PC-9 (cell line): ENCODE results near the gene NPFFR1. TPM values are rescaled to one million over a fixed set of nuclear protein-coding genes. Genes with fewer than 3 reads are reported as not detected.

Experiments
- BruUV-seq: library from RNA; stranded (reverse); fragments of 400-500 nt; replicated peaks from 2 replicates; lab custom pipeline; 2021; lab: Mats Ljungman, UMichigan
- CTCF ChIA-PET: fragments of 300-600 bp; sonication (Branson Sonifier 250); formaldehyde crosslinking; loops from one replicate; lab custom pipeline; 2022; ENCODE audit warnings: antibody characterized with exemption; lab: Charles Lee
- POLR2A ChIA-PET: fragments of 300-600 bp; sonication (Branson Sonifier 250); formaldehyde crosslinking; loops from one replicate; lab custom pipeline; 2022; ENCODE audit warnings: antibody characterized with exemption; ENCODE audit not compliant: unreplicated experiment; lab: Charles Lee
- DNase-seq, 2 experiments: peaks; one replicate each; pipeline versions ENCODE4 v3.0.0 to v3.0.0-alpha.2; 2015 to 2022; ENCODE audit warnings: mixed read lengths in 1 of 2
- H2AFZ ChIP-seq: fragments of 200-600 bp; sonication (generic); 2 replicates; pipeline ENCODE4 v1.8.1; 2017; ENCODE audit warnings: antibody characterized with exemption
- H3F3A ChIP-seq: fragments of 200-600 bp; sonication (generic); 2 replicates; pipeline ENCODE4 v1.8.1; 2017; ENCODE audit warnings: antibody characterized with exemption, mild to moderate bottlenecking, low read depth; ENCODE audit not compliant: insufficient read depth
- H3K27ac ChIP-seq: fragments of 200-600 bp; sonication (generic); 2 replicates; pipeline ENCODE4 v1.6.1; 2016; ENCODE audit warnings: mixed run types
- H3K27me3 ChIP-seq: fragments of 200-600 bp; sonication (generic); 2 replicates; pipeline ENCODE4 v1.6.1; 2016; ENCODE audit warnings: low read depth, mixed run types; ENCODE audit not compliant: insufficient read depth
- H3K36me3 ChIP-seq: fragments of 200-600 bp; sonication (generic); 2 replicates; pipeline ENCODE4 v1.6.1; 2016; ENCODE audit warnings: low read depth, mixed run types
- H3K4me1 ChIP-seq: fragments of 200-600 bp; sonication (generic); replicated peaks from 2 replicates; pipeline ENCODE4 v1.6.1; 2016; ENCODE audit warnings: mixed run types; ENCODE audit not compliant: insufficient read depth
- H3K4me2 ChIP-seq: fragments of 200-600 bp; sonication (generic); 2 replicates; pipeline ENCODE4 v1.6.1; 2017; ENCODE audit warnings: mixed run types
- H3K4me3 ChIP-seq: fragments of 200-600 bp; sonication (generic); 2 replicates; pipeline ENCODE4 v1.6.1; 2016; ENCODE audit warnings: mixed run types
- H3K79me2 ChIP-seq: fragments of 200-600 bp; sonication (generic); 2 replicates; pipeline ENCODE4 v1.6.1; 2017; ENCODE audit warnings: low read depth, mixed run types
- H3K9me2 ChIP-seq: fragments of 200-600 bp; sonication (generic); 2 replicates; pipeline ENCODE4 v1.8.1; 2017; ENCODE audit warnings: mild to moderate bottlenecking; ENCODE audit not compliant: insufficient read depth
- H3K9me3 ChIP-seq: fragments of 200-600 bp; sonication (generic); 2 replicates; pipeline ENCODE4 v1.8.1; 2016; ENCODE audit warnings: low read depth; ENCODE audit not compliant: insufficient read depth
- H4K20me1 ChIP-seq: fragments of 200-600 bp; sonication (generic); 2 replicates; pipeline ENCODE4 v1.8.1; 2017; ENCODE audit not compliant: insufficient read depth
- EZH2 ChIP-seq: fragments of 200-600 bp; sonication (generic); IDR thresholded peaks from 2 replicates; pipeline ENCODE4 v1.8.0; 2017; ENCODE audit warnings: antibody characterized with exemption, low read depth
- intact Hi-C: fragments of 100-400 bp; cut with micrococcal nuclease; formaldehyde crosslinking; loops from one replicate; pipeline ENCODE4 v1.10.0; 2022; ENCODE audit not compliant: unreplicated experiment
- total RNA-seq: library from RNA; stranded (reverse); gene quantifications from 2 replicates; pipeline ENCODE4 v1.2.3, GENCODE V29; 2021
- TF ChIP-seq, protein P1 (sequence below): fragments of 200-600 bp; sonication (generic); conservative IDR thresholded peaks from 2 replicates; pipeline ENCODE4 v1.6.1; 2017; ENCODE audit warnings: mixed run types, antibody characterized with exemption, mild to moderate bottlenecking, moderate library complexity

The NPFFR1 gene
- total RNA-seq, 1 experiment from 2014 or later, result 0.09 TPM

DNA sequence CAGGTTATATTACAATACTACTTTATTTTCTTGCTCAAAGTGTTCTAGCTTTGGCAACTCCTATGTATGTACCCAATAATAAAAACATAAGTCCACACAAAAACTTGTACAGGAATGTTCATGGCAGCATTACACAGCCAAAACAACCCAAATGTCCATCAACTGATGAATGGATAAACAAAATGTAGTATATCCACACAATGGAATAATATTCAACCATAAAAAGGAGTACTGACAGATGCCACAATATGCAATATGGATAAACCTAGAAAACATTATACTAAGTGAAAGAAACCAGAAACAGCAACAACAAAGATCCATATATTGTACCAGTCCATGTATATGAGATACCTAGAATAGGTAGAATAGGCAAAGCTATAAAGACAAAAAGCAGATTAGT lies 71.5 kb downstream of the NPFFR1 start:
- intact Hi-C loops, result no loop called here
- H4K20me1 ChIP-seq, result no peaks in the 10 kb centered on the region
- no peak for DNase-seq
- H3K4me3 ChIP-seq, result no peak overlapping the region
- H3K79me2 ChIP-seq, result 0 out of 2 replicates have a peak, but pooled peaks cover 12% of the 10 kb centered on the region
- H2AFZ ChIP-seq, result no peak overlapping the region
- no peaks in the 10 kb centered on the region for H3K27me3 ChIP-seq
- H3K9me3 ChIP-seq, result no peaks in the 10 kb centered on the region
- no peak overlapping the region for H3K4me2 ChIP-seq
- no TSS peak for BruUV-seq
- no peaks in the 10 kb centered on the region for H3K9me2 ChIP-seq
- H3K4me1 ChIP-seq, result no peaks in the 10 kb centered on the region
- H3F3A ChIP-seq, result peaks cover 27% of the 10 kb centered on the region
- CTCF ChIA-PET, result interaction anchor here (0.6 kb wide), 1 partner anchor 199 kb away, joined by 5 read pairs; no protein-coding TSS in a partner anchor
- no peak overlapping the region for H3K27ac ChIP-seq
- H3K36me3 ChIP-seq, result peaks cover 76% of the 10 kb centered on the region
- POLR2A ChIA-PET, result no interaction called here
- no peak for TF ChIP-seq EZH2
- TF ChIP-seq, protein P1, sequence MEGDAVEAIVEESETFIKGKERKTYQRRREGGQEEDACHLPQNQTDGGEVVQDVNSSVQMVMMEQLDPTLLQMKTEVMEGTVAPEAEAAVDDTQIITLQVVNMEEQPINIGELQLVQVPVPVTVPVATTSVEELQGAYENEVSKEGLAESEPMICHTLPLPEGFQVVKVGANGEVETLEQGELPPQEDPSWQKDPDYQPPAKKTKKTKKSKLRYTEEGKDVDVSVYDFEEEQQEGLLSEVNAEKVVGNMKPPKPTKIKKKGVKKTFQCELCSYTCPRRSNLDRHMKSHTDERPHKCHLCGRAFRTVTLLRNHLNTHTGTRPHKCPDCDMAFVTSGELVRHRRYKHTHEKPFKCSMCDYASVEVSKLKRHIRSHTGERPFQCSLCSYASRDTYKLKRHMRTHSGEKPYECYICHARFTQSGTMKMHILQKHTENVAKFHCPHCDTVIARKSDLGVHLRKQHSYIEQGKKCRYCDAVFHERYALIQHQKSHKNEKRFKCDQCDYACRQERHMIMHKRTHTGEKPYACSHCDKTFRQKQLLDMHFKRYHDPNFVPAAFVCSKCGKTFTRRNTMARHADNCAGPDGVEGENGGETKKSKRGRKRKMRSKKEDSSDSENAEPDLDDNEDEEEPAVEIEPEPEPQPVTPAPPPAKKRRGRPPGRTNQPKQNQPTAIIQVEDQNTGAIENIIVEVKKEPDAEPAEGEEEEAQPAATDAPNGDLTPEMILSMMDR, result no peak

DNA sequence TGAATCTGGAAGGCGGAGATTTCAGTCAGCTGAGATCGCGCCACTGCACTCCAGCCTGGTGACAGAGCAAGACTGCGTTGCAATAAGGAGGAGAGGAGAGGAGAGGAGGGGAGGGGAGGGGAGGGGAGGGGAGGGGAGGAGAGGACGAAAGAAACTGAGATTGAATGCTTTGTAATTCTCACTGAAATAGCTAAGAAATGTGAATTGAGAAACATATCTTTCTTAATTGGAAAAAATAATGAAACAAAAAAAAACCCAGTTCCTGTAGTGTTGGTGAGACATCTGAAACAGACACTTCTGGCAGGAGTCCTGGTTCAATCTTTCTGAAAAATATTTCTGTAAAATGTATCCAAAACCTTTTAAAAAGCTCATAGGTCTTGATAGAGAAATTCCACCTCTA lies 77.0 kb downstream of the NPFFR1 start:
- Histone ChIP-seq H3K9me3 (no peaks in the 10 kb centered on the region), H3K79me2 (no peaks in the 10 kb centered on the region), H3K4me3 (no peak overlapping the region), H3K4me2 (no peak overlapping the region), H4K20me1 (no peaks in the 10 kb centered on the region), H3K27me3 (no peaks in the 10 kb centered on the region), H3K9me2 (no peaks in the 10 kb centered on the region), H3F3A (peaks cover 41% of the 10 kb centered on the region), H3K4me1 (no peaks in the 10 kb centered on the region), H3K36me3 (peaks cover 64% of the 10 kb centered on the region), H2AFZ (no peak overlapping the region), H3K27ac (no peak overlapping the region)
- ChIA-PET POLR2A (no interaction called here), CTCF (interaction anchor here (0.6 kb wide), 3 partner anchors 10 to 591 kb away, joined by 3 to 6 read pairs (median 5); no protein-coding TSS in a partner anchor)
- no TSS peak for BruUV-seq
- DNase-seq, result no peak
- intact Hi-C loops, result no loop called here
- TF ChIP-seq, protein P1, result no peak
- no peak for TF ChIP-seq EZH2

DNA sequence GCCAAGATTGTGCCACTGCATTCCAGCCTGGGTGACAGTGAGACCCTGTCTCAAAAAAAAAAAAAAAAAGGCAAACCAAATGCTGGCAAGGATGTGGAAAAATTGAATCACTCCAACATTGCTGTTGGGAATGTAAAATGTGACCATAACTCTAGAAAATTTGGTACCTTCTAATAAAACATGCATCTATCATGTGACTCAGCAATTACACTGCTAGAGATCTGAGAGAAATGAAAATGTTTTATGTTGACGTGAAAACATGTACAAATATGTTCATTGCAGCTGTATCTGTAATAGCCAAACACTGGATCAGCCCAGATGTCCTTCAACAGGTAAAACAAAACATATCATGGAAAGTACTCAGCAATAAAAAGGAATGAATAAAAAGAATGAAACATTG lies 82.7 kb downstream of the NPFFR1 start:
- no peak for TF ChIP-seq EZH2
- TF ChIP-seq, protein P1, result no peak
- no peaks in the 10 kb centered on the region for H3K9me2 ChIP-seq
- ChIA-PET CTCF (interaction anchor here (0.6 kb wide), 1 partner anchor 19 kb away, joined by 13 read pairs; no protein-coding TSS in a partner anchor), POLR2A (no interaction called here)
- H3K27ac ChIP-seq, result no peak overlapping the region
- no peaks in the 10 kb centered on the region for H3K27me3 ChIP-seq
- H4K20me1 ChIP-seq, result no peaks in the 10 kb centered on the region
- no peak overlapping the region for H3K4me2 ChIP-seq
- H2AFZ ChIP-seq, result no peak overlapping the region
- no peak overlapping the region for H3K4me3 ChIP-seq
- H3K4me1 ChIP-seq, result no peaks in the 10 kb centered on the region
- intact Hi-C loops, result loop anchor here (5.0 kb wide), 1 partner anchor 34 kb away; no protein-coding TSS in a partner anchor
- H3K36me3 ChIP-seq, result peaks cover 44% of the 10 kb centered on the region
- H3K9me3 ChIP-seq, result no peaks in the 10 kb centered on the region
- peaks cover 40% of the 10 kb centered on the region for H3F3A ChIP-seq
- DNase-seq, result no peak
- BruUV-seq, result no TSS peak
- no peaks in the 10 kb centered on the region for H3K79me2 ChIP-seq
